ENCODE data around the gene ZBED4. TPM values are rescaled to one million over a fixed set of nuclear protein-coding genes. Genes with fewer than 3 reads are reported as not detected.

The ZBED4 gene
- total and polyA plus RNA-seq, 2 experiments from 2014 or later: 8.5 to 31.9 TPM

- TF ChIP-seq, protein P1, sequence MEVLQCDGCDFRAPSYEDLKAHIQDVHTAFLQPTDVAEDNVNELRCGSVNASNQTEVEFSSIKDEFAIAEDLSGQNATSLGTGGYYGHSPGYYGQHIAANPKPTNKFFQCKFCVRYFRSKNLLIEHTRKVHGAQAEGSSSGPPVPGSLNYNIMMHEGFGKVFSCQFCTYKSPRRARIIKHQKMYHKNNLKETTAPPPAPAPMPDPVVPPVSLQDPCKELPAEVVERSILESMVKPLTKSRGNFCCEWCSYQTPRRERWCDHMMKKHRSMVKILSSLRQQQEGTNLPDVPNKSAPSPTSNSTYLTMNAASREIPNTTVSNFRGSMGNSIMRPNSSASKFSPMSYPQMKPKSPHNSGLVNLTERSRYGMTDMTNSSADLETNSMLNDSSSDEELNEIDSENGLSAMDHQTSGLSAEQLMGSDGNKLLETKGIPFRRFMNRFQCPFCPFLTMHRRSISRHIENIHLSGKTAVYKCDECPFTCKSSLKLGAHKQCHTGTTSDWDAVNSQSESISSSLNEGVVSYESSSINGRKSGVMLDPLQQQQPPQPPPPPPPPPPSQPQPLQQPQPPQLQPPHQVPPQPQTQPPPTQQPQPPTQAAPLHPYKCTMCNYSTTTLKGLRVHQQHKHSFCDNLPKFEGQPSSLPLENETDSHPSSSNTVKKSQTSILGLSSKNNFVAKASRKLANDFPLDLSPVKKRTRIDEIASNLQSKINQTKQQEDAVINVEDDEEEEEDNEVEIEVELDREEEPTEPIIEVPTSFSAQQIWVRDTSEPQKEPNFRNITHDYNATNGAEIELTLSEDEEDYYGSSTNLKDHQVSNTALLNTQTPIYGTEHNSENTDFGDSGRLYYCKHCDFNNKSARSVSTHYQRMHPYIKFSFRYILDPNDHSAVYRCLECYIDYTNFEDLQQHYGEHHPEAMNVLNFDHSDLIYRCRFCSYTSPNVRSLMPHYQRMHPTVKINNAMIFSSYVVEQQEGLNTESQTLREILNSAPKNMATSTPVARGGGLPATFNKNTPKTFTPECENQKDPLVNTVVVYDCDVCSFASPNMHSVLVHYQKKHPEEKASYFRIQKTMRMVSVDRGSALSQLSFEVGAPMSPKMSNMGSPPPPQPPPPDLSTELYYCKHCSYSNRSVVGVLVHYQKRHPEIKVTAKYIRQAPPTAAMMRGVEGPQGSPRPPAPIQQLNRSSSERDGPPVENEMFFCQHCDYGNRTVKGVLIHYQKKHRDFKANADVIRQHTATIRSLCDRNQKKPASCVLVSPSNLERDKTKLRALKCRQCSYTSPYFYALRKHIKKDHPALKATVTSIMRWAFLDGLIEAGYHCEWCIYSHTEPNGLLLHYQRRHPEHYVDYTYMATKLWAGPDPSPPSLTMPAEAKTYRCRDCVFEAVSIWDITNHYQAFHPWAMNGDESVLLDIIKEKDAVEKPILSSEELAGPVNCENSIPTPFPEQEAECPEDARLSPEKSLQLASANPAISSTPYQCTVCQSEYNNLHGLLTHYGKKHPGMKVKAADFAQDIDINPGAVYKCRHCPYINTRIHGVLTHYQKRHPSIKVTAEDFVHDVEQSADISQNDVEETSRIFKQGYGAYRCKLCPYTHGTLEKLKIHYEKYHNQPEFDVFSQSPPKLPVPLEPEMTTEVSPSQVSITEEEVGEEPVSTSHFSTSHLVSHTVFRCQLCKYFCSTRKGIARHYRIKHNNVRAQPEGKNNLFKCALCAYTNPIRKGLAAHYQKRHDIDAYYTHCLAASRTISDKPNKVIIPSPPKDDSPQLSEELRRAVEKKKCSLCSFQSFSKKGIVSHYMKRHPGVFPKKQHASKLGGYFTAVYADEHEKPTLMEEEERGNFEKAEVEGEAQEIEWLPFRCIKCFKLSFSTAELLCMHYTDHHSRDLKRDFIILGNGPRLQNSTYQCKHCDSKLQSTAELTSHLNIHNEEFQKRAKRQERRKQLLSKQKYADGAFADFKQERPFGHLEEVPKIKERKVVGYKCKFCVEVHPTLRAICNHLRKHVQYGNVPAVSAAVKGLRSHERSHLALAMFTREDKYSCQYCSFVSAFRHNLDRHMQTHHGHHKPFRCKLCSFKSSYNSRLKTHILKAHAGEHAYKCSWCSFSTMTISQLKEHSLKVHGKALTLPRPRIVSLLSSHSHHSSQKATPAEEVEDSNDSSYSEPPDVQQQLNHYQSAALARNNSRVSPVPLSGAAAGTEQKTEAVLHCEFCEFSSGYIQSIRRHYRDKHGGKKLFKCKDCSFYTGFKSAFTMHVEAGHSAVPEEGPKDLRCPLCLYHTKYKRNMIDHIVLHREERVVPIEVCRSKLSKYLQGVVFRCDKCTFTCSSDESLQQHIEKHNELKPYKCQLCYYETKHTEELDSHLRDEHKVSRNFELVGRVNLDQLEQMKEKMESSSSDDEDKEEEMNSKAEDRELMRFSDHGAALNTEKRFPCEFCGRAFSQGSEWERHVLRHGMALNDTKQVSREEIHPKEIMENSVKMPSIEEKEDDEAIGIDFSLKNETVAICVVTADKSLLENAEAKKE (CRISPR knock-in tag; IDR thresholded peaks at IDR 0.05): no peak
- TF ChIP-seq POLR2AphosphoS5 (IDR thresholded peaks at IDR 0.05; ENCODE audit: low read depth) (no peak), REST (IDR thresholded peaks at IDR 0.05; ENCODE audit: unreplicated experiment) (no peak), EZH2 (IDR thresholded peaks at IDR 0.05; ENCODE audit: low read depth, unreplicated experiment) (no peak), EZH2phosphoT487 (IDR thresholded peaks at IDR 0.05; ENCODE audit: unreplicated experiment) (no peak)
Measured at GRCh38 chr22:49848690-49849160, 4.9 kb upstream of the ZBED4 start (continued).
